Panc1 (cell line): ENCODE data around the gene ACTA2.

Source experiments
- CTCF ChIP-seq: fragments of 450-650 bp; IDR thresholded peaks from 2 replicates; pipeline ENCODE4 v1.5.1; 2017; ENCODE audit warnings: mild to moderate bottlenecking
- POLR2AphosphoS5 ChIP-seq: IDR thresholded peaks from 2 replicates; pipeline ENCODE4 v1.6.1; 2012; ENCODE audit warnings: mild to moderate bottlenecking, low read depth, low read length, moderate library complexity
- REST ChIP-seq, 2 experiments: IDR thresholded peaks; 2 replicates each; pipeline ENCODE4 v1.6.1; 2011 to 2012; ENCODE audit warnings: low read depth in 2 of 2, control low read depth in 1 of 2, low read length in 1 of 2, mild to moderate bottlenecking in 1 of 2, moderate library complexity in 1 of 2; ENCODE audit not compliant: insufficient read depth in 1 of 2

GRCh38 chr10:88916231-88916630 lies 36.3 kb downstream of the ACTA2 start:
- TF ChIP-seq CTCF (no peak), POLR2AphosphoS5 (no peak), REST (IDR thresholded peaks at IDR 0.05; ENCODE audit: insufficient read depth in 1 of 2, low read depth in 2 of 2, low read length in 1 of 2) (no peak)
